Caki2 (cell line): ENCODE results near the gene IKZF3. TPM values are rescaled to one million over a fixed set of nuclear protein-coding genes. Genes with fewer than 3 reads are reported as not detected.
A peak's percentile ranks its signal among the peaks of the same experiment; 100 is the strongest.
"Not testable (repeated sequence)": the region's sequence is repeated elsewhere in the genome, so short reads cannot be mapped to it uniquely, and the experiment has no call there.

Experiments used
- DNase-seq: peaks from one replicate; pipeline ENCODE4 v3.0.0-alpha.2; 2015; ENCODE audit warnings: low read depth
- in situ Hi-C: cut with HindIII; loops from 2 replicates; pipeline ENCODE4 v1.10.0; 2016; ENCODE audit warnings: low sequenced_read_pairs, low pct_unique_long_range_greater_than_20kb, mixed read lengths
- total RNA-seq: library from RNA; depleted of rRNA; stranded (reverse); fragments of >200 nt; shearing (Covaris generic); gene quantifications from 2 replicates; pipeline ENCODE4 v1.2.3, GENCODE V29; 2014; ENCODE audit warnings: low replicate concordance

IKZF3 gene
- total RNA-seq, 1 experiment from 2014 or later: not detected

- peak; percentile 73 for DNase-seq
- in situ Hi-C loops: no loop called here
Observed at GRCh38 chr17:39738568-39738901, 125.6 kb downstream of the IKZF3 start.

- in situ Hi-C loops: no loop called here
- DNase-seq: peak; percentile 66
Observed at GRCh38 chr17:39737760-39738567, 126.1 kb downstream of the IKZF3 start, which contains the start of gene GRB7. Gene GRB7, plus strand, starts transcription at chr17:39737938. Its CDS starts 4,364 bp downstream, at chr17:39742302.

GRCh38 chr17:39737206-39737759 is 126.8 kb downstream of the IKZF3 start:
- in situ Hi-C loops: no loop called here
- no peak for DNase-seq

GRCh38 chr17:39736319-39737165 is 127.6 kb downstream of the IKZF3 start:
- DNase-seq: no peak
- in situ Hi-C loops: no loop called here

- in situ Hi-C loops: no loop called here
- DNase-seq: no peak
Observed at GRCh38 chr17:39735882-39736281, 128.2 kb downstream of the IKZF3 start.

- DNase-seq: no peak
- in situ Hi-C loops: no loop called here
Observed at GRCh38 chr17:39732586-39732985, 131.5 kb downstream of the IKZF3 start.

- DNase-seq: peak; percentile 85
- in situ Hi-C loops: no loop called here
Observed at GRCh38 chr17:39730095-39730921, 133.8 kb downstream of the IKZF3 start, which contains the start of gene MIEN1. Gene MIEN1, minus strand, starts transcription at chr17:39730532. Its CDS starts 37 bp downstream, at chr17:39730495.

- in situ Hi-C loops: no loop called here
- DNase-seq: no peak
Observed at GRCh38 chr17:39729280-39729851, 134.7 kb downstream of the IKZF3 start.

GRCh38 chr17:39727556-39727955 is 136.6 kb downstream of the IKZF3 start:
- DNase-seq: no peak
- in situ Hi-C loops: no loop called here

- in situ Hi-C loops: no loop called here
- DNase-seq: no peak
Observed at GRCh38 chr17:39726617-39727016, 137.5 kb downstream of the IKZF3 start.

GRCh38 chr17:39725923-39726322 is 138.2 kb downstream of the IKZF3 start:
- DNase-seq, in situ Hi-C loops: not testable (repeated sequence)

- DNase-seq: no peak
- in situ Hi-C loops: no loop called here
Observed at GRCh38 chr17:39724731-39725130, 139.4 kb downstream of the IKZF3 start.

- in situ Hi-C loops: no loop called here
- no peak for DNase-seq
Observed at GRCh38 chr17:39722965-39723848, 140.9 kb downstream of the IKZF3 start.

GRCh38 chr17:39722104-39722503 is 142.0 kb downstream of the IKZF3 start:
- in situ Hi-C loops: no loop called here
- no peak for DNase-seq

GRCh38 chr17:39719563-39720355 is 144.4 kb downstream of the IKZF3 start:
- DNase-seq: no peak
- in situ Hi-C loops: no loop called here

- DNase-seq: no peak
- in situ Hi-C loops: no loop called here
Observed at GRCh38 chr17:39717660-39718059, 146.5 kb downstream of the IKZF3 start.
